Peyer's patch (tissue), 4 donors: ENCODE data around the gene ATP5ME. TPM values are rescaled to one million over a fixed set of nuclear protein-coding genes. Genes with fewer than 3 reads are reported as not detected.

Experiments used
- DNase-seq, 3 donors: peaks; one replicate each; pipeline ENCODE4 v3.0.0-alpha.2; 2017 to 2019
- H3K27ac ChIP-seq, 4 donors: fragments of 200-600 bp; sonication (generic); one replicate each; pipeline ENCODE4 v1.5.1; 2016 to 2019
- H3K27me3 ChIP-seq, 2 donors: fragments of 200-600 bp; sonication (generic); one replicate each; pipeline ENCODE4 v1.5.1; 2019
- H3K36me3 ChIP-seq, 3 donors: fragments of 200-600 bp; sonication (generic); one replicate each; pipeline ENCODE4 v1.5.1; 2016 to 2019
- H3K4me1 ChIP-seq, 4 donors: fragments of 200-600 bp; sonication (generic); one replicate each; pipeline ENCODE4 v1.5.1; 2016 to 2019
- H3K4me3 ChIP-seq, 4 donors: fragments of 200-600 bp; sonication (generic); 1 replicate in 3 of 4; 2 replicates in 1 of 4; pipeline ENCODE4 v1.5.1; 2016 to 2019; ENCODE audit warnings: mild to moderate bottlenecking in 1 of 4
- H3K9me3 ChIP-seq, 4 donors: fragments of 200-600 bp; sonication (generic); one replicate each; pipeline ENCODE4 v1.5.1; 2016 to 2019; ENCODE audit warnings: mild to moderate bottlenecking in 1 of 4
- CTCF ChIP-seq, 6 experiments: fragments of 450-650 bp in 4 of 6; fragments of 200-600 bp in 2 of 6; sonication (generic) in 1 of 6; IDR thresholded peaks; one replicate each; pipeline ENCODE4 v1.5.1; 2017 to 2019; ENCODE audit warnings: antibody characterized with exemption in 6 of 6, mild to moderate bottlenecking in 3 of 6, moderate library complexity in 1 of 6
- POLR2A ChIP-seq, 2 donors: fragments of 450-650 bp; IDR thresholded peaks; one replicate each; pipeline ENCODE4 v1.5.1; 2017; ENCODE audit warnings: antibody characterized with exemption in 2 of 2, mild to moderate bottlenecking in 2 of 2, moderate library complexity in 2 of 2
- total RNA-seq, 4 donors: library from RNA; depleted of rRNA; stranded (reverse); fragments of >200 nt; gene quantifications; one replicate each; pipeline ENCODE4 v1.1.0, GENCODE V29; 2016

Gene ATP5ME
- total RNA-seq, result 100 to 1,000 TPM; 102 to 259 (median 184) TPM

- Histone ChIP-seq H3K27ac (peak within 1 kb of the TSS; percentile 83 to 99 (median 96)), H3K4me1 (peaks cover 0 to 36% (median 19%) of the 10 kb centered on the region in 4 donors), H3K9me3 (no peaks in the 10 kb centered on the region), H3K4me3 (peak within 1 kb of the TSS; percentile 69 to 100 (median 90)), H3K27me3 (no peaks in the 10 kb centered on the region), H3K36me3 (peaks cover 0 to 25% (median 0%) of the 10 kb centered on the region in 3 donors)
- TF ChIP-seq CTCF (IDR thresholded peaks at IDR 0.05) (peak; percentile 93 to 99 (median 97)), POLR2A (IDR thresholded peaks at IDR 0.05) (peak; percentile 64 to 77)
- DNase-seq, result peak; percentile 97 to 98 (median 98)
Observed at GRCh38 chr4:674172-675035, at the start of gene ATP5ME, which contains the start of gene MYL5. Gene ATP5ME, minus strand, starts transcription at chr4:674276. Its CDS starts 29 bp downstream, at chr4:674247. Gene MYL5, plus strand, starts transcription at chr4:674542. Its CDS starts 3,485 bp downstream, at chr4:678027.

DNA sequence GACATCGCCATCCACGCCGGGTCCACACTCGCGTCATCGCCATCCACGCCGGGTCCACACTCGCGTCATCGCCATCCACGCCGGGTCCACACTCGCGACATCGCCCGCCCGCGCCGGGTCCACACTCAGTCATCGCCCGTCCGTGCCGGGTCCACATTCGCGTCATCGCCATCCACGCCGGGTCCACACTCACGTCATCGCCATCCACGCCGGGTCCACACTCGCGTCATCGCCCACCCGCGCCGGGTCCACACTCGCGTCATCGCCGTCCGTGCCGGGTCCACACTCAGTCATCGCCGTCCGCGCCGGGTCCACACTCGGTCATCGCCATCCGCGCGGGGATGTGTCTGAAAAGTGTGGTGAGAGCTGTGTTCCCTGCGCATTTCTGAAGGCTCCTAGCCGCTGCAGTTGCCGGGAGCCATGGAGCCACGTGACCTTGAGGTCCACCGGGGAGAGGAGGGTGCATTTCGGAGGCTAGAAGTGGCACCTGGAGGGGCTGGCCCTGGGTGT is 48.8 kb upstream of the ATP5ME start:
- no peaks in the 10 kb centered on the region for H3K27me3 ChIP-seq
- no peak for DNase-seq
- peaks cover 0 to 52% (median 0%) of the 10 kb centered on the region in 4 donors for H3K4me1 ChIP-seq
- H3K4me3 ChIP-seq, result no peak overlapping the region
- H3K36me3 ChIP-seq, result peaks cover 0 to 16% (median 0%) of the 10 kb centered on the region in 3 donors
- no peaks in the 10 kb centered on the region for H3K9me3 ChIP-seq
- no peak overlapping the region for H3K27ac ChIP-seq
- TF ChIP-seq CTCF (IDR thresholded peaks at IDR 0.05), result no peak
- no peak for TF ChIP-seq POLR2A (IDR thresholded peaks at IDR 0.05)

GRCh38 chr4:722169-722725 is 48.2 kb upstream of the ATP5ME start:
- TF ChIP-seq POLR2A (IDR thresholded peaks at IDR 0.05) (no peak), CTCF (IDR thresholded peaks at IDR 0.05) (no peak)
- Histone ChIP-seq H3K4me1 (peaks cover 0 to 54% (median 0%) of the 10 kb centered on the region in 4 donors), H3K4me3 (no peak overlapping the region), H3K27me3 (no peaks in the 10 kb centered on the region), H3K27ac (no peak overlapping the region), H3K9me3 (no peaks in the 10 kb centered on the region), H3K36me3 (peaks cover 0 to 16% (median 0%) of the 10 kb centered on the region in 3 donors)
- no peak for DNase-seq

DNA sequence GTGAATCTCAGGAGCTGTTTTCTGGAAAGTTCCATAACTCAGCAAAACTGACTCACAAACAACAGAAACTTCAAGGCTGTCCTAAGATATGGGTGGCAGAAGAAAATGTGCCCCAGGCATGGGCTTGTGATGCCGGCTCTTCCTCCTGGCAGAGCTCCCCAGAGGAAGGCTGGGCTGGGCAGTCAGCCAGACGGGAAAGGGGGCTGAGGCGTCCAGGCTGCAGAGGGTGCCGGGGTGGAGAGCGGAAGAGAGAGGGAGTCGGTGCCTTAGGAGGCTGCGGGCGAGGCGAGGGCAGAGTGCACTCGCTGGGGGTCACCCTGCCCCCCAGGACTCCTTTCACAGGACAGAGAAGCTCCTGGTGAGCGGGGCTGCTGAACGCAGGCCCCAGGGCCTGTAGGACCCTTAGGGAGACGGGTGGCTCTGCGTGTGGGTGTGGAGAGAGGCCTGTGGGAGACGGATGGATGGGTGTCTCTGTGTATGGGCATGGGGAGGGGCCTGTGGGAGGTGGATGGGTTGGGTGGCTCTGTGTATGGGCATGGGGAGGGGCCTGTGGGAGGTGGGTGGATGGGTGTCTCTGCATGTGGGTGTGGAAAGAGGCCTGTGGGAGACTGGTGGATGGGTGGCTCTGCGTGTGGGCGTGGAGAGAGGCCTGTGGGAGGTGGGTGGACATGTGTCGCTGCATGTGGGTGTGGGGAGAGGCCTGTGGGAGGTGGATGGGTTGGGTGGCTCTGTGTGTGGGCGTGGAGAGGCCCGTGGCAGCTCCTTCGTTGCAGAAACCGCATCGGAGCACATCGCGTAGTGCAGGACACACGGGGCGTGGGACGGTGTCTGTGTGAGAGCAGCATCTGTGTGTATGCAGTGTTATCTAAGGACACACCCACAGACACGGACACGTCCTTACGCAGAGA is 47.4 kb upstream of the ATP5ME start:
- Histone ChIP-seq H3K27me3 (no peaks in the 10 kb centered on the region), H3K9me3 (no peaks in the 10 kb centered on the region), H3K27ac (peak overlapping the region in 1 of 4 donors; percentile 30), H3K4me3 (no peak overlapping the region), H3K36me3 (peaks cover 0 to 16% (median 0%) of the 10 kb centered on the region in 3 donors), H3K4me1 (peaks cover 0 to 51% (median 0%) of the 10 kb centered on the region in 4 donors)
- TF ChIP-seq POLR2A (IDR thresholded peaks at IDR 0.05) (no peak), CTCF (IDR thresholded peaks at IDR 0.05) (no peak)
- DNase-seq, result peak in 1 of 3 donors; percentile 69
